Kidney (tissue), 14 donors: ENCODE results near the gene RGS6. TPM values are rescaled to one million over a fixed set of nuclear protein-coding genes. Genes with fewer than 3 reads are reported as not detected.

Experiments used
- DNase-seq, 5 donors: peaks; one replicate each; pipeline ENCODE4 v3.0.0-alpha.2; 2013 to 2020
- FAIRE-seq: peaks from 2 replicates; lab custom pipeline; 2012; peaks lifted over from hg19 to GRCh38; lab: Jason Lieb, UNC
- H3K27ac ChIP-seq, 2 donors: one replicate each; pipeline ENCODE4 v1.7.0; 2013; ENCODE audit warnings: low read depth in 2 of 2, low read length in 2 of 2, inconsistent platforms in 1 of 2
- H3K27me3 ChIP-seq: one replicate; pipeline ENCODE4 v1.7.1; 2013; ENCODE audit warnings: low read length, inconsistent platforms; ENCODE audit not compliant: control insufficient read depth, insufficient read depth
- H3K36me3 ChIP-seq, 3 donors: one replicate each; pipeline versions ENCODE4 v1.7.0 to v1.7.1; 2013; ENCODE audit warnings: low read length in 3 of 3, control low read depth in 1 of 3, inconsistent platforms in 1 of 3; ENCODE audit not compliant: insufficient read depth in 3 of 3, control insufficient read depth in 2 of 3
- H3K4me1 ChIP-seq, 3 donors: one replicate each; pipeline versions ENCODE4 v1.7.0 to v1.7.1; 2013; ENCODE audit warnings: low read length in 3 of 3, inconsistent platforms in 1 of 3, low read depth in 1 of 3; ENCODE audit not compliant: control insufficient read depth in 2 of 3, insufficient read depth in 2 of 3
- H3K4me3 ChIP-seq, 3 donors: one replicate each; pipeline versions ENCODE4 v1.7.0 to v1.8.1; 2013; ENCODE audit warnings: low read length in 3 of 3, control low read depth in 1 of 3, inconsistent platforms in 1 of 3
- H3K9ac ChIP-seq, 3 donors: one replicate each; pipeline versions ENCODE4 v1.7.0 to v1.7.1; 2013; ENCODE audit warnings: low read length in 3 of 3, control low read depth in 1 of 3, inconsistent platforms in 1 of 3
- H3K9me3 ChIP-seq, 3 donors: one replicate each; pipeline versions ENCODE4 v1.7.0 to v1.7.1; 2013; ENCODE audit warnings: low read length in 3 of 3, control low read depth in 1 of 3, inconsistent platforms in 1 of 3; ENCODE audit not compliant: control insufficient read depth in 2 of 3, insufficient read depth in 1 of 3
- intact Hi-C: fragments of 100-400 bp; cut with DNase I; formaldehyde crosslinking; loops from one replicate; pipeline ENCODE4 v1.11.1; 2022
- polyA plus RNA-seq: library from polyadenylated mRNA; stranded (reverse); fragments of 350-450 nt; fragmentation: Illumina TruSeq; extraction: RNeasy Lipid Tissue Mini Kit (QIAGEN cat#74804); gene quantifications from one replicate; pipeline ENCODE4 v1.2.3, GENCODE V29; 2014; ENCODE audit warnings: low read depth, low replicate concordance; ENCODE audit not compliant: insufficient read depth
- total RNA-seq: library from RNA; stranded (reverse); fragmentation: NEBNext Ultra II Directional; extraction: Animal tissue kit (Norgen Biotek cat#: 25700); gene quantifications from one replicate; pipeline ENCODE4 v1.2.1, GENCODE V29; 2021
- TF ChIP-seq, protein P1 (sequence below): IDR thresholded peaks from 3 replicates; pipeline ENCODE4 v1.5.1; 2012; ENCODE audit warnings: mild to moderate bottlenecking, moderate library complexity, borderline replicate concordance; ENCODE audit not compliant: insufficient read depth; ENCODE audit errors: extremely low read depth
- donor health status: control.
- donor health status: control.
- donor health status: control.
- donor health status: control.
- donor health status: control.
- donor health status: DM: yes; HTN: yes; CAD: no.
- donor health status: Normal renal cell carcinoma (clear cell type).

Gene RGS6
- total and polyA plus RNA-seq, 2 donors from 2014 or later, result 1.1 to 1.4 TPM

DNA sequence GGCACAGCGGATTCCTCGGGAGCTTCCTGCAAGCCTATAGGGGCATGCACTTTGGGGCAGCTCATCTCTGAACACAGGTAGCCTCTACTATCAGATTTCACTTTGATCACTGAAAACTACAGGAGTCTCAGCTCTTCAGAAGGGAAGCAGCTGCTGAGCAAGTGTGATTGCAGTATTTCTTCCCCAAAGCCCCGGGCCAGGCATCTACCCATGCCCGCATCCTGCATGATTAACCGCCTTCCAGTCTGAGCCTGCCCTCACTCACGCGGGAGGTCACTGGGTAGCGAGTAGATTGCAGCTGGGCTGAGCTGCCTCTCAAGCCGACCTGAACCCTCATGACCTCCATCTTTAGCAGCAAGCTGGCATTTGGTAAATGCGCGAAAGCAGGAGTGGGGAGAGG is 627.0 kb downstream of the RGS6 start:
- Histone ChIP-seq H3K4me1 (no peaks in the 10 kb centered on the region), H3K9me3 (no peaks in the 10 kb centered on the region), H3K27ac (no peak overlapping the region), H3K9ac (no peak overlapping the region), H3K4me3 (no peak overlapping the region), H3K27me3 (no peaks in the 10 kb centered on the region), H3K36me3 (no peaks in the 10 kb centered on the region)
- intact Hi-C loops, result no loop called here
- DNase-seq (peak in 4 of 5 donors; percentile 59 to 76 (median 70)), FAIRE-seq (no peak)
- TF ChIP-seq, protein P1, sequence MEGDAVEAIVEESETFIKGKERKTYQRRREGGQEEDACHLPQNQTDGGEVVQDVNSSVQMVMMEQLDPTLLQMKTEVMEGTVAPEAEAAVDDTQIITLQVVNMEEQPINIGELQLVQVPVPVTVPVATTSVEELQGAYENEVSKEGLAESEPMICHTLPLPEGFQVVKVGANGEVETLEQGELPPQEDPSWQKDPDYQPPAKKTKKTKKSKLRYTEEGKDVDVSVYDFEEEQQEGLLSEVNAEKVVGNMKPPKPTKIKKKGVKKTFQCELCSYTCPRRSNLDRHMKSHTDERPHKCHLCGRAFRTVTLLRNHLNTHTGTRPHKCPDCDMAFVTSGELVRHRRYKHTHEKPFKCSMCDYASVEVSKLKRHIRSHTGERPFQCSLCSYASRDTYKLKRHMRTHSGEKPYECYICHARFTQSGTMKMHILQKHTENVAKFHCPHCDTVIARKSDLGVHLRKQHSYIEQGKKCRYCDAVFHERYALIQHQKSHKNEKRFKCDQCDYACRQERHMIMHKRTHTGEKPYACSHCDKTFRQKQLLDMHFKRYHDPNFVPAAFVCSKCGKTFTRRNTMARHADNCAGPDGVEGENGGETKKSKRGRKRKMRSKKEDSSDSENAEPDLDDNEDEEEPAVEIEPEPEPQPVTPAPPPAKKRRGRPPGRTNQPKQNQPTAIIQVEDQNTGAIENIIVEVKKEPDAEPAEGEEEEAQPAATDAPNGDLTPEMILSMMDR, result no peak

DNA sequence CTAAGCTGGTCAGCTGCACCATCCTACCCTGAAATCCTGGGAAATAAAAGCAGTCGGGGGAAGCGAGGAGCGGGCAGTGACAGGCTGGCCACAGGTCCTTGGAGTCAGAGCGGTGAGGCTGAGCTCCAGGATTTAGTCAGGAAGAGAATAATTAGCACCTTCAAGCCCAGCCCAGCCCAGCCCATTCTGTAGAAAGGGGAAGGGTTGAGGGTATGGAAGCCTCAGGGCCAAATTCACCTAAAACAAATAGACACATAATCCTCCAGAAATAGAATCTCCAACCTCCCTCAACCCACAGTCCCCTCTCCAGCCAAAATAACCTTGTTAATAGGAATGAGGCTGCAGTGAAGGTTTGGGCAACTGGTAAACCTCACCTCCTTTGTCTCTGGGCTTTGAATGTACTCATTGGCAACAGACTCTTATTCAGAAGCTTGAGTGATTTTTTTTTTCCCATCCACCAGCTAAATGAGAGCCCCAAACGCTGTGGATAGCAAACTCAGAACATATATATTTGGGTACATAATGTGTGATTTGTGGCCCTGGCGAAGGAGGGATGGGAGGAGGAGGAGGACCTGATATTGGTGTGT is 627.5 kb downstream of the RGS6 start:
- DNase-seq (peak in 2 of 5 donors; percentile 16 to 17), FAIRE-seq (no peak)
- no peak overlapping the region for H3K9ac ChIP-seq
- no peak overlapping the region for H3K27ac ChIP-seq
- TF ChIP-seq, protein P1, result no peak
- no peaks in the 10 kb centered on the region for H3K27me3 ChIP-seq
- no peaks in the 10 kb centered on the region for H3K9me3 ChIP-seq
- H3K4me1 ChIP-seq, result no peaks in the 10 kb centered on the region
- H3K4me3 ChIP-seq, result no peak overlapping the region
- H3K36me3 ChIP-seq, result no peaks in the 10 kb centered on the region
- intact Hi-C loops, result no loop called here

DNA sequence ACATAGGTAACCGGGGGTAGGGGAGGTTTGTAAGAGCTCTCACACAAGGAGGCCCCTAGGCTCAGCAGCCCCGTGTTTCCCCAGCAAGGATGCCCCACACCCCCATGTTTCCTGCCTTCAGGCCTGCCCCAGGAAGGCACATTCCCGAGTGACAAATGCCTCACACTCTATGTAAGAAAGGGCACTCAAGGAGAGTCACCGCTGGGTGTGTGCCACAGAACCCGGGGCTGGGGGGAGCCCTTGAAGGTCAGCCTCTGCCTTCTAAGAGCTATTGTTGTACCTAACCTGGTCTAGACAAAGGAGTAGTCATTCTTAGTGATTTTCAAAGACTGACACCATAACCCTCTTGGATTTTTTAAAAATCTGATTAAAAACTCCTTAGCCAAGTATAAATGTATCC is 628.1 kb downstream of the RGS6 start:
- DNase-seq (no peak), FAIRE-seq (no peak)
- intact Hi-C loops, result no loop called here
- H3K4me3 ChIP-seq, result no peak overlapping the region
- no peaks in the 10 kb centered on the region for H3K4me1 ChIP-seq
- H3K36me3 ChIP-seq, result no peaks in the 10 kb centered on the region
- H3K9ac ChIP-seq, result no peak overlapping the region
- H3K9me3 ChIP-seq, result no peaks in the 10 kb centered on the region
- H3K27ac ChIP-seq, result no peak overlapping the region
- no peaks in the 10 kb centered on the region for H3K27me3 ChIP-seq
- TF ChIP-seq, protein P1, result no peak

DNA sequence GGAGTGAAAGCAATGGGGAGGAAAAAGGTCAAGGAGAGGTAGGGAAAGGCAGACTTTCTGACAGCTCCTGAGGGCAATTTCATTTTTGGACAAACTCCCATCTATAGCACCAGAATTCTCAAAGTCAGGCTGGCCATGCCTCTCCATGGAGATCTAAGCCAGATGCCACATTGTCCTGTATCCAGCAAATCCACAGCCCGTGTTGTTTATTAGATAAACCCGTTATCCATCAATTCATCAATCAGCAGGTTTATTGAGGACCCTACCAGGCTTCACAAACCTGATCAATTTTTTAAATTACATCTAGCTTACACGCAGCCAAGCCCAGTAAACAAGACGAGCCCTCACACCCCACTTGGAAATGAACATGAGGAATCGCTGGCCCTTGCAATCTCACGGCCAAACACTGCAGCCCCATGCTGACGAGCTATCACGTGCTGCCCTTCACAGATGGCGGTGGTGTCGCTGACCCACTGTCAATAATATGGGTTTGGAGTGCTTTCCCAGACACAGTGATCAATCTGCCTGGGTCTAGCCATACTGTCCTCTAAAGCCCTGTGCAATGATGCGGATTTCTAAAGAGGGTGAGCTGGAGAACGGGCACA is 628.8 kb downstream of the RGS6 start:
- DNase-seq, result no peak

More for the DNA sequence above, 628.8 kb downstream of the RGS6 start:
- TF ChIP-seq, protein P1, result no peak
- intact Hi-C loops, result no loop called here
- Histone ChIP-seq H3K4me3 (no peak overlapping the region), H3K4me1 (no peaks in the 10 kb centered on the region), H3K27me3 (no peaks in the 10 kb centered on the region), H3K9me3 (no peaks in the 10 kb centered on the region), H3K36me3 (no peaks in the 10 kb centered on the region), H3K9ac (no peak overlapping the region), H3K27ac (no peak overlapping the region)
- FAIRE-seq, result no peak
